K562 (cell line): ENCODE data around the gene WDR1. TPM values are rescaled to one million over a fixed set of nuclear protein-coding genes. Genes with fewer than 3 reads are reported as not detected.

ENCODE experiments used
- ATAC-seq: fragments of 200-7000 bp; cut with Tn5 transposase; 3 replicates; pipeline ENCODE4 v1.9.1; 2020; ENCODE audit warnings: moderate library complexity
- BruUV-seq: library from RNA; stranded (reverse); fragments of 400-500 nt; replicated peaks from 2 replicates; lab custom pipeline; 2021; lab: Mats Ljungman, UMichigan
- CTCF ChIA-PET: fragments of 300-600 bp; formaldehyde crosslinking; extraction: SDS; loops from one replicate; lab custom pipeline; 2021; ENCODE audit warnings: low intra/inter-chr PET ratio; lab: Yijun Ruan, JAX
- POLR2A ChIA-PET: fragments of 300-600, 350-650 bp; sonication (Branson Sonifier 250); formaldehyde crosslinking; extraction: SDS; loops from one replicate; lab custom pipeline; 2021; ENCODE audit warnings: antibody characterized with exemption, inconsistent platforms; lab: Yijun Ruan, JAX
- DNase-seq, 4 experiments: peaks; one replicate each; pipeline versions ENCODE4 v3.0.0 to v3.0.0-alpha.2; 2011 to 2018; ENCODE audit warnings: low spot score in 3 of 4, mixed read lengths in 3 of 4; ENCODE audit errors: extremely low read depth in 1 of 4
- FAIRE-seq: peaks from 2 replicates; lab custom pipeline; 2011; peaks lifted over from hg19 to GRCh38; lab: Jason Lieb, UNC
- H2AFZ ChIP-seq: 2 replicates; pipeline ENCODE4 v1.6.0; 2011; ENCODE audit warnings: low read depth, low read length, control low read depth, inconsistent platforms
- H3K27ac ChIP-seq: fragments of 200-600 bp; 3 replicates; pipeline ENCODE4 v1.8.0; 2011; ENCODE audit warnings: low read depth, mild to moderate bottlenecking, control low read depth, inconsistent platforms, low read length, moderate library complexity, mixed read lengths; ENCODE audit errors: extremely low read depth
- H3K27me3 ChIP-seq, 2 experiments: fragments of 300-600 bp in 1 of 2; 2 replicates in 1 of 2; 3 replicates in 1 of 2; pipeline versions ENCODE4 v1.6.0 to v1.8.0; 2011; ENCODE audit warnings: inconsistent platforms in 2 of 2, low read length in 2 of 2, mild to moderate bottlenecking in 1 of 2, mixed read lengths in 1 of 2, moderate library complexity in 1 of 2; ENCODE audit not compliant: control insufficient read depth in 2 of 2, insufficient read depth in 2 of 2
- H3K36me3 ChIP-seq: fragments of 300-600 bp; 3 replicates; pipeline ENCODE4 v1.8.0; 2011; ENCODE audit warnings: mild to moderate bottlenecking, low read length, inconsistent platforms; ENCODE audit not compliant: control insufficient read depth, insufficient read depth
- H3K4me1 ChIP-seq, 2 experiments: fragments of 200-600 bp in 1 of 2; replicated peaks in 1 of 2; 2 replicates in 1 of 2; 3 replicates in 1 of 2; pipeline versions ENCODE4 v1.5.1 to v1.8.0; 2011; ENCODE audit warnings: inconsistent platforms in 2 of 2, low read length in 2 of 2, mild to moderate bottlenecking in 1 of 2, mixed read lengths in 1 of 2, moderate library complexity in 1 of 2; ENCODE audit not compliant: control insufficient read depth in 2 of 2, insufficient read depth in 2 of 2
- H3K4me2 ChIP-seq: 2 replicates; pipeline ENCODE4 v1.6.1; 2011; ENCODE audit warnings: low read length, control low read depth, inconsistent platforms, mixed read lengths; ENCODE audit not compliant: insufficient read depth
- H3K4me3 ChIP-seq: fragments of 200-600 bp; sonication (generic), shearing (Covaris generic); 2 replicates; pipeline ENCODE4 v1.5.1; 2016; ENCODE audit warnings: control low read depth, inconsistent platforms
- H3K79me2 ChIP-seq: fragments of 200-600 bp; 3 replicates; pipeline ENCODE4 v1.8.0; 2011; ENCODE audit warnings: low read length, inconsistent platforms; ENCODE audit not compliant: control insufficient read depth, insufficient read depth
- H3K9ac ChIP-seq, 2 experiments: 2 replicates each; pipeline versions ENCODE4 v1.6.0 to v1.6.1; 2011; ENCODE audit warnings: low read depth in 2 of 2, low read length in 2 of 2, control low read depth in 1 of 2, inconsistent platforms in 1 of 2, mild to moderate bottlenecking in 1 of 2, mixed read lengths in 1 of 2; ENCODE audit not compliant: insufficient read depth in 1 of 2
- H3K9me1 ChIP-seq: one replicate; pipeline ENCODE4 v1.6.0; 2011; ENCODE audit warnings: inconsistent platforms, mild to moderate bottlenecking, low read length, moderate library complexity; ENCODE audit not compliant: control insufficient read depth, insufficient read depth
- H3K9me3 ChIP-seq: replicated peaks from 2 replicates; pipeline ENCODE4 v1.5.1; 2011; ENCODE audit warnings: low read depth, low read length, inconsistent platforms; ENCODE audit not compliant: control insufficient read depth, insufficient read depth
- H4K20me1 ChIP-seq: replicated peaks from 2 replicates; pipeline ENCODE4 v1.6.1; 2011; ENCODE audit warnings: low read length, inconsistent platforms, mixed read lengths; ENCODE audit not compliant: control insufficient read depth, insufficient read depth
- ATF3 ChIP-seq, 2 experiments: fragments of 450-650 bp in 1 of 2; sonication (generic) in 1 of 2; formaldehyde crosslinking in 1 of 2; IDR thresholded peaks in 1 of 2; conservative IDR thresholded peaks in 1 of 2; 2 replicates each; pipeline versions ENCODE4 v1.6.1 to v1.8.1; 2016 to 2023; ENCODE audit warnings: mild to moderate bottlenecking in 2 of 2, moderate library complexity in 2 of 2, inconsistent platforms in 1 of 2, missing genetic modification reagents in 1 of 2
- CLOCK ChIP-seq: fragments of 250-450 bp; sonication (Bioruptor Pico); IDR thresholded peaks from 2 replicates; pipeline ENCODE4 v1.4.0; 2020; ENCODE audit warnings: mild to moderate bottlenecking, moderate library complexity, borderline replicate concordance
- FOXJ2 ChIP-seq: fragments of 200-800 bp; sonication (Bioruptor generic); IDR thresholded peaks from 2 replicates; pipeline ENCODE4 v1.6.1; 2016; ENCODE audit warnings: missing genetic modification characterization, missing compliant biosample characterization
- KAT2B ChIP-seq: IDR thresholded peaks from one replicate; pipeline ENCODE4 v1.6.1; 2012; ENCODE audit warnings: low read depth, mild to moderate bottlenecking, control low read depth, inconsistent platforms, low read length, moderate library complexity
- NRF1 ChIP-seq, 2 experiments: fragments of 450-650 bp; IDR thresholded peaks in 1 of 2; conservative IDR thresholded peaks in 1 of 2; 2 replicates each; pipeline ENCODE4 v1.6.1; 2014; ENCODE audit warnings: mild to moderate bottlenecking in 2 of 2
- PHB ChIP-seq: fragments of 250-450 bp; sonication (Bioruptor Pico); IDR thresholded peaks from 2 replicates; pipeline ENCODE4 v1.5.0; 2021
- RCOR1 ChIP-seq, 2 experiments: IDR thresholded peaks; 2 replicates each; pipeline ENCODE4 v1.6.1; 2012; ENCODE audit warnings: low read depth in 2 of 2, low read length in 2 of 2, borderline replicate concordance in 1 of 2, improper control_type of control experiment in 1 of 2
- RFX1 ChIP-seq: fragments of 450-650 bp; IDR thresholded peaks from 2 replicates; pipeline ENCODE4 v1.6.1; 2016; ENCODE audit warnings: mild to moderate bottlenecking, moderate library complexity
- ZBTB7A ChIP-seq: IDR thresholded peaks from 2 replicates; pipeline ENCODE4 v1.6.1; 2011; ENCODE audit warnings: low read depth, mild to moderate bottlenecking, low read length, moderate library complexity, borderline replicate concordance; ENCODE audit not compliant: control insufficient read depth
- ZNF609 ChIP-seq: sonication (generic); formaldehyde crosslinking; IDR thresholded peaks from 2 replicates; pipeline ENCODE4 v1.8.1; 2023; ENCODE audit warnings: missing genetic modification reagents, mild to moderate bottlenecking, borderline replicate concordance
- WGBS: fragments of 100-300 bp; shearing (Covaris generic); methylation state at CpG from one replicate; pipeline ENCODE4 v1.1.6; 2016; ENCODE audit warnings: low coverage, mixed read lengths; ENCODE audit not compliant: insufficient coverage; ENCODE audit errors: missing lambda C conversion rate; 5-methylcytosine and 5-hydroxymethylcytosine counted together
- in situ Hi-C: fragments of 300-500 bp; cut with MboI; formaldehyde crosslinking; loops from 4 replicates; pipeline ENCODE4 v1.15.0; 2018; ENCODE audit warnings: inconsistent platforms, mixed read lengths
- intact Hi-C: fragments of 100-400 bp; cut with micrococcal nuclease; formaldehyde crosslinking; loops from 2 replicates; pipeline ENCODE4 v1.14.2; 2022
- polyA plus RNA-seq, 8 experiments: library from polyadenylated mRNA; depleted of rRNA in 4 of 8; stranded (reverse) in 5 of 8; unstranded in 3 of 8; fragments of >200 nt; fragmentation: Nextera tagmentation in 2 of 8; fragmentation: Illumina TruSeq in 1 of 8; extraction: Ambion mirVana in 2 of 8; extraction: Trizol in 1 of 8; gene quantifications; 2 replicates each; pipeline versions ENCODE4 v1.2.1 to v1.2.3, GENCODE V29; 2011 to 2014; ENCODE audit warnings: inconsistent platforms in 1 of 8, missing spikeins in 1 of 8
- total RNA-seq, 7 experiments: library from RNA; depleted of rRNA in 6 of 7; stranded (reverse); fragments of >200 nt in 6 of 7; fragmentation: Illumina TruSeq in 2 of 7; extraction: Trizol in 2 of 7; gene quantifications; 2 replicates each; pipeline versions ENCODE4 v1.2.1 to v1.2.3, GENCODE V29; 2011 to 2021; ENCODE audit warnings: low replicate concordance in 1 of 7

The WDR1 gene
- total and polyA plus RNA-seq, 9 of the 15 experiments (the other 6 are each of a cell fraction or from before 2014, with no cell fraction given) = 16.1 to 213 (median 125) TPM

GRCh38 chr4:10157478-10158332 lies 41.1 kb upstream of the WDR1 start:
- H3K4me2 ChIP-seq = peak overlapping the region; percentile 10; the same call in 1 of the 2 replicates
- H3K9ac ChIP-seq = no peak overlapping the region
- 18% methylated on average over 7 of the region's 8 CpGs for WGBS
- ATAC-seq (peak; percentile 85), DNase-seq (peak; percentile 79 to 83 (median 81)), FAIRE-seq (peak; percentile 96)
- H3K27ac ChIP-seq = no peak overlapping the region
- no TSS peak for BruUV-seq
- no peaks in the 10 kb centered on the region for H4K20me1 ChIP-seq
- H3K27me3 ChIP-seq = peaks cover 2 to 7% of the 10 kb centered on the region in 2 experiments; a peak in 1 of 5 replicates
- CTCF ChIA-PET = interaction anchor here (0.6 to 2.7 kb wide), 8 partner anchors 27 to 392 kb away, joined by 3 to 32 read pairs (median 4); no protein-coding TSS in a partner anchor
- intact Hi-C loops = loop anchor here (1.0 to 5.0 kb wide), 2 partner anchors 370 to 392 kb away; no protein-coding TSS in a partner anchor
- H3K36me3 ChIP-seq = no peaks in the 10 kb centered on the region; the same call in 2 of the 3 replicates
- in situ Hi-C loops = loop anchor here (25.0 kb wide), 1 partner anchor 1255 kb away; no protein-coding TSS in a partner anchor
- H3K4me3 ChIP-seq = no peak overlapping the region
- H3K4me1 ChIP-seq = peaks cover 0 to 11% of the 10 kb centered on the region in 2 experiments; a peak in 3 of 5 replicates
- no peaks in the 10 kb centered on the region for H3K9me3 ChIP-seq
- H3K79me2 ChIP-seq = no peaks in the 10 kb centered on the region
- peak overlapping the region; percentile 58 for H2AFZ ChIP-seq
- POLR2A ChIA-PET = interaction anchor here (0.5 to 1.2 kb wide), 5 partner anchors 10 to 378 kb away, joined by 3 to 8 read pairs (median 3); partner anchors contain the start of gene WDR1
- no peaks in the 10 kb centered on the region for H3K9me1 ChIP-seq
- no peak for TF ChIP-seq PHB (CRISPR knock-in tag)
- no peak for TF ChIP-seq CLOCK (CRISPR knock-in tag)
- TF ChIP-seq ZNF609 (CRISPR knock-in tag) = no peak
- TF ChIP-seq RCOR1 (IDR thresholded peaks at IDR 0.05; ENCODE audit: borderline replicate concordance in 1 of 2, low read depth in 2 of 2, low read length in 2 of 2) = peak in 1 of 2 experiments; percentile 48; a peak in 1 of 4 replicates
- TF ChIP-seq NRF1 (conservative IDR thresholded peaks at IDR 0.05 in 1 of 2, IDR thresholded peaks at IDR 0.05 in 1 of 2) = no peak
- TF ChIP-seq ATF3 (IDR thresholded peaks at IDR 0.05) = peak; percentile 57
- TF ChIP-seq ATF3 (CRISPR knock-in tag; conservative IDR thresholded peaks at IDR 0.05) = no peak
- TF ChIP-seq ZBTB7A = no peak
- 0 out of 2 replicates have a peak, but pooled peaks have one; percentile 40 for TF ChIP-seq FOXJ2 (tag)
- no peak for TF ChIP-seq KAT2B
- peak; percentile 36 for TF ChIP-seq RFX1
